Bronchial epithelial cell (primary cell): ENCODE data around the gene HSFX4. TPM values are rescaled to one million over a fixed set of nuclear protein-coding genes. Genes with fewer than 3 reads are reported as not detected.

ENCODE experiments used
- DNase-seq: peaks from one replicate; pipeline ENCODE4 v3.0.0-alpha.2; 2010; ENCODE audit warnings: low read depth
- FAIRE-seq: peaks from 2 replicates; lab custom pipeline; 2011; peaks lifted over from hg19 to GRCh38; lab: Jason Lieb, UNC
- H3K27me3 ChIP-seq: 2 replicates; pipeline ENCODE4 v1.5.1; 2011; ENCODE audit warnings: low read length; ENCODE audit not compliant: control insufficient read depth, insufficient read depth
- H3K36me3 ChIP-seq: 2 replicates; pipeline ENCODE4 v1.5.1; 2011; ENCODE audit warnings: low read length; ENCODE audit not compliant: control insufficient read depth, insufficient read depth
- H3K4me3 ChIP-seq: 2 replicates; pipeline ENCODE4 v1.5.1; 2011; ENCODE audit warnings: mild to moderate bottlenecking, low read depth, low read length, control low read depth
- CTCF ChIP-seq: IDR thresholded peaks from 2 replicates; pipeline ENCODE4 v1.5.1; 2011; ENCODE audit warnings: mild to moderate bottlenecking, moderate library complexity, low read length, control low read depth, inconsistent platforms; ENCODE audit not compliant: insufficient read depth, severe bottlenecking
- total RNA-seq: library from RNA; depleted of rRNA; stranded (reverse); fragments of >200 nt; gene quantifications from 2 replicates; pipeline ENCODE4 v1.2.1, GENCODE V29; 2014

Gene HSFX4
- total RNA-seq, 1 donor from 2014 or later, result not detected

GRCh38 chrX:149949743-149950436, 20.5 kb downstream of the HSFX4 start:
- no peak for TF ChIP-seq CTCF
- Histone ChIP-seq H3K27me3 (no peaks in the 10 kb centered on the region), H3K36me3 (no peaks in the 10 kb centered on the region), H3K4me3 (no peak overlapping the region)
- FAIRE-seq (peak; percentile 79), DNase-seq (no peak)

DNA sequence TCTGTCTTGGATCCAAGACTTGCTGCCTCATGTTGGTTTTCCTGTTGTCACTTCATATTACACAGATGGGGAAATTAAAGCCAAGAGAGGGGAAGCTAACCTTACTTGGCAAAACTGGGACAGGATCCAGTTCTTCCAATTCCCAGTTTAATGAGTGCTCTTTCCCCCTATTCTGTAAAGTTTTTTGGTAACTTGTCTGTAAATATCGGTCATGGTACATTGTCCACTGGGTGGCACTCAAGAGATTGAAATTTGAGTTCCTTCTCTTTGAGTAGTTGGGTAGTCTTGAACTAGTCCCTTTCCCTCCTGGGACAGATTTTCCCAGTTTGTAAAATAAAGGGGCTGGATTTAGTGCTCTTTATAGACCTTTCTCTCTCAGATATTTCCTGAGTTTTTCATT, 21.3 kb downstream of the HSFX4 start:
- DNase-seq (peak; percentile 46), FAIRE-seq (no peak)
- H3K27me3 ChIP-seq, result no peaks in the 10 kb centered on the region
- H3K4me3 ChIP-seq, result no peak overlapping the region
- TF ChIP-seq CTCF, result peak; percentile 33
- no peaks in the 10 kb centered on the region for H3K36me3 ChIP-seq

DNA sequence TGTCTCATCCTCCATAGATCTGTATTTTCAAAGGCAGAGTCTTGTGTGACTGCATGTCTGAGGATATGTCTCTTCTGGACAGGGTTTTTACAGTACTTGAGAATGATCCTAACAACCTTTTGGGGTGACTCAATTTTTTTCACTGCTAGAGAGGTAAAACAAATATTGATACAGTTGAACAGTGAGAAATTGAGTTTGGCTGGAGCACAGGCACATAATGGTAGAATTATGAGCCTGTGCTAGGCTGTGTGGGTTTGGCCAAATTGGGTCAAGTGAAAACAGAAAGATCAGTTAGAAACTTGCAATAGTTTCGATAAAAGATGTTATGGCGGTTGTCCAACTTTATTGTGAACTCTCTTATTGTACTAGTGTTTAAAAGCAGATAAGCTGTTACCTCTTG, 32.2 kb downstream of the HSFX4 start:
- DNase-seq (no peak), FAIRE-seq (no peak)
- TF ChIP-seq CTCF, result no peak
- peaks cover 3% of the 10 kb centered on the region for H3K36me3 ChIP-seq
- no peak overlapping the region for H3K4me3 ChIP-seq
- H3K27me3 ChIP-seq, result no peaks in the 10 kb centered on the region

DNA sequence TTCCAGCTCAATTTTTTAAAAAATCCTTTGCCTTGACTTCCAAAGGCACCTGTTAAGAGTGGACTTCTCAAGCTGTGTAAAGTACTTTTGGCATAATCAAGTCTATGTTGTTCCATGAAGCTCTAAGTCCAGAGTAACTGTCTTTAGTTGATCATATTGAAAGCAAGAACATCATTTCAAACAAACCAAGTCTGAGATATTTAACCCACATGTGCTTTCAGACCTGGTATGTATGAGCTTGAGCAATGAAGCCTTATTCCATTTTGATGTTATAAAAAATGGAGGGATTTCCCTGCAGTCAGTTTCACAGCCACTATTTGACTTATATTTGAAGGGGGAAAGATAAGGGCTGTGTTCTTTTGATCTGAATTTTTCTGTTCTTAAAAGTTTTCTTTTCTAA, 32.6 kb downstream of the HSFX4 start:
- no peaks in the 10 kb centered on the region for H3K27me3 ChIP-seq
- H3K36me3 ChIP-seq, result peaks cover 3% of the 10 kb centered on the region
- FAIRE-seq (no peak), DNase-seq (no peak)
- H3K4me3 ChIP-seq, result no peak overlapping the region
- TF ChIP-seq CTCF, result no peak

- peak; percentile 18 for FAIRE-seq
- peak; percentile 59 for TF ChIP-seq CTCF
- Histone ChIP-seq H3K36me3 (peaks cover 3% of the 10 kb centered on the region), H3K4me3 (no peak overlapping the region), H3K27me3 (no peaks in the 10 kb centered on the region)
- DNase-seq, result peak; percentile 42
Observed at GRCh38 chrX:149962859-149963757, 33.7 kb downstream of the HSFX4 start.
